Stimulated activated naive B cell treated with anti-CD40 and anti-IgM and Interleukin-4, amounts not matched to agents 10 μg/mL and 1 μg/mL and 100 μg/mL, for 72 hours (primary cell): ENCODE data around the gene JSRP1.

ENCODE experiments used
- ATAC-seq, 2 donors: fragments of 150-1000 bp; cut with Tn5 transposase; replicated peaks; 2 replicates each; pipeline ENCODE4 v1.10.0; 2021; ENCODE audit warnings: moderate library complexity in 1 of 2
- DNase-seq: peaks from one replicate; pipeline ENCODE4 v3.0.0; 2021
- H3K27ac Mint-ChIP-seq: one replicate; pipeline ENCODE4 v1.8.0; 2022; ENCODE audit warnings: mild to moderate bottlenecking, mixed read lengths
- H3K27me3 Mint-ChIP-seq, 2 donors: one replicate each; pipeline ENCODE4 v1.8.0; 2022; ENCODE audit warnings: mixed read lengths in 2 of 2
- H3K36me3 Mint-ChIP-seq, 2 donors: one replicate each; pipeline ENCODE4 v1.8.0; 2022; ENCODE audit warnings: mixed read lengths in 2 of 2, mild to moderate bottlenecking in 1 of 2
- H3K4me1 Mint-ChIP-seq, 2 donors: one replicate each; pipeline ENCODE4 v1.8.0; 2022; ENCODE audit warnings: mixed read lengths in 2 of 2, mild to moderate bottlenecking in 1 of 2
- H3K4me3 Mint-ChIP-seq, 2 donors: one replicate each; pipeline ENCODE4 v1.8.0; 2022; ENCODE audit warnings: mild to moderate bottlenecking in 2 of 2, mixed read lengths in 2 of 2, moderate library complexity in 1 of 2
- H3K9me3 Mint-ChIP-seq, 2 donors: one replicate each; pipeline ENCODE4 v1.8.0; 2022; ENCODE audit warnings: mixed read lengths in 2 of 2, mild to moderate bottlenecking in 1 of 2

JSRP1 gene

DNA sequence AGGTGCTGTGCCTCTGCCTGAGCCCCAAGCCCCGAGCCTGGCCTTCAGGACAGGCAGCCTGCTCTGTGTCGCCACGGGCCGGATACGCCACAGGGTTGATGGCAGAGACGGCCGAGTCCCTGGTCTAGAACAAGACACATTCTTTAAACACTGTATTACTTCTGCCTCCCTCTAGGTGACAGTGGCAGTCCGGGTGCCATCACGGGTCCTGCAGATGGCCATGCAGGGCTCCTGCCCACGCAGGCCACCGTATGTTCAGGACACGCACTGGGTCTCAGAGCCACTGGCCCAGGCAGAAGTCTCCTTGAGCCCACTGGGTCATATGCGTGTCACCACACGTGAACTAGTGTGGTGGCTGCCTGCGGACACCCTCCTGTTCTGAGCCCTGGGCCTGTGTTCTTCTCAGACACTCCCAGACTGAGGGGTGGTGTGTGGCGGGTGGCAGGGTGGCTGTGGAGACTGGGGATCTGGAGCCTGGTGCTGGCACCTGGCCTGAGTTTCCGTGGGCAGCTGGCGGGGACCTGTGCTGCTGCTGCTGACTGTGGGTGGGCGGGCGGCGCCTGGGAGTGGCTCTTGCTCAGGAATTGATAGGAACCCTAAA is 24.5 kb downstream of the JSRP1 start:
- H3K27ac Mint-ChIP-seq: peak overlapping the region; percentile 80
- H3K36me3 Mint-ChIP-seq: peaks cover 54% of the 10 kb centered on the region in 2 donors
- ATAC-seq (no peak), DNase-seq (no peak)
- H3K27me3 Mint-ChIP-seq: no peaks in the 10 kb centered on the region
- H3K4me1 Mint-ChIP-seq: peaks cover 31 to 68% of the 10 kb centered on the region in 2 donors
- H3K4me3 Mint-ChIP-seq: no peak overlapping the region
- H3K9me3 Mint-ChIP-seq: no peaks in the 10 kb centered on the region

- H3K4me1 Mint-ChIP-seq: peaks cover 26 to 61% of the 10 kb centered on the region in 2 donors
- H3K27ac Mint-ChIP-seq: peak overlapping the region; percentile 80
- no peak for ATAC-seq
- no peak for DNase-seq
- H3K4me3 Mint-ChIP-seq: no peak overlapping the region
- peaks cover 50% of the 10 kb centered on the region in 2 donors for H3K36me3 Mint-ChIP-seq
- no peaks in the 10 kb centered on the region for H3K9me3 Mint-ChIP-seq
- no peaks in the 10 kb centered on the region for H3K27me3 Mint-ChIP-seq
These were observed 25.2 kb downstream of the JSRP1 start for GRCh38 chr19:2230807-2231533.

DNA sequence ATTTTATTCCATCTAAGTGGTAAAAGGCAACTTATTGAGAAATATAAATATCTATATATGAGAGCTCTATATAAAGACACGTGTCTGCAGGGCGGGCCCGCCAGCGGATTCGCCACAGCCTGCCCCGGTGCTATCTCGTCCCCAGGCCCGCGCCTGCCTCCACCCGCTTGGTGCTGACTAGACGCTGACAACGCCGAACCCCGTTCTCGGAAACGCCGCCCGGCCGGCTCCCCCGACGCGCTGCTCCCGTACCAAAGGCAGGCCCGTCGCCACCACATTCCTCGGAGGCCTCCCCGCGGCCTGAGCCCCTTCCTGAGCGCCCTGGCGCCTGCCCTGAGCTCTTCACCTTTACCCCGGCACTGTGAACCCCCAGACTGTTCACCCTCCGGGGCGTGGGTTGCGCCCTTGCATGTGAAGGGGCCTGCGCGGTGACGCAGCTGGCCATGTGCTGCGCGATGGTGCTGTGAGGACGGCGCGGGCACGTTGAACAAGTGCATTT is 26.1 kb downstream of the JSRP1 start:
- no peak for ATAC-seq
- Mint-ChIP-seq H3K27me3 (no peaks in the 10 kb centered on the region), H3K27ac (peak overlapping the region; percentile 54), H3K9me3 (no peaks in the 10 kb centered on the region), H3K36me3 (peaks cover 54% of the 10 kb centered on the region in 2 donors), H3K4me3 (no peak overlapping the region), H3K4me1 (peaks cover 25 to 57% of the 10 kb centered on the region in 2 donors)
- DNase-seq: no peak

GRCh38 chr19:2229103-2230032 is 26.8 kb downstream of the JSRP1 start:
- peak overlapping the region in 1 of 2 donors; percentile 13 for H3K4me3 Mint-ChIP-seq

DNA sequence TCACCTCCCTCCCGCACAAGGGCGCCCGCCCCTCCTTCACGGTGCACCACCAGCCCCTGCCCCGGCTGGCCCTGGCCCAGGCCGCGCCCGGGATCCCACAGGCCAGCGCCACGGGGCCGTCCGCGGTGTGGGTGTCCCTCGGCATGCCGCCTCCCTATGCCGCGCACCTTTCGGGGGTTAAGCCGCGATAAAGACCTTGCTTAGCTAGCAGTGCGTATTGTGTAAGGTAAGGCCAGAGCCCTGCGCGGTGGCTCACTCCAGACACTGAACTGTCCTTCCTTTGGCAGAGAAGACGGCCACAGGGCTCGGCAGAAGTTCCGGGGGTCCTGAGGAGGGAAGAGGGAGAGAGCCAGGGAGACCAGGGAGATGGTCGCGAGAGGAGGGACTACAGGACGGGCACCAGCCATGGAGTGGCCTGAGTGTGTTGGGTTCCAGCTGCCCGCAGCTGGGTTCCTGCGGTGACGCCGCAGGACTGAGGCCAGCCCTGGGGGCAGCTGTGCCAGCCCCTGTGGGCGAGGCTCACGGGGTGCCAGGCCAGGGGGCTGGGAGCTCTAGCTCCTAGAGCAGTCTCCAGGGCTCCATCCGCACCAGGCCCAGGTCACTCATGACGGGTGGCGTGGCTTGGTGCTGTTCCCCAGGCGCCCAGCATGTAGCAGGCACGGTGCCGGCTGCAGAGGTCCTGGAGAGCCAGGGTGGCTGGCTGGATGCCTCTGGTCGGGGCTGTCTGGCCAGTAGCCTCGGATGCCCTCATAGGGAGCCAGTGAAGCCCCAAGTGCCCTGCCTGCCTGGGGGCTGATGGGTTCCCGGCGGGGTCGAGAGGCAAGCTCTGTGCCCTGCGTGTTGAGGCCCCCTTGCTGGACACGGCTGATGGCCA is 27.8 kb downstream of the JSRP1 start:
- H3K36me3 Mint-ChIP-seq: peaks cover 59 to 60% of the 10 kb centered on the region in 2 donors
- peak overlapping the region in 1 of 2 donors; percentile 13 for H3K4me3 Mint-ChIP-seq
- H3K27ac Mint-ChIP-seq: peak overlapping the region; percentile 89
- peaks cover 23 to 56% of the 10 kb centered on the region in 2 donors for H3K4me1 Mint-ChIP-seq
- H3K9me3 Mint-ChIP-seq: no peaks in the 10 kb centered on the region
- no peak for DNase-seq
- no peaks in the 10 kb centered on the region for H3K27me3 Mint-ChIP-seq
- ATAC-seq: no peak

More at GRCh38 chr19:2229103-2230032, 26.8 kb downstream of the JSRP1 start:
- ATAC-seq: no peak
- Mint-ChIP-seq H3K27ac (peak overlapping the region; percentile 89), H3K4me1 (peaks cover 24 to 56% of the 10 kb centered on the region in 2 donors), H3K36me3 (peaks cover 58 to 61% of the 10 kb centered on the region in 2 donors), H3K9me3 (no peaks in the 10 kb centered on the region), H3K27me3 (no peaks in the 10 kb centered on the region)
- DNase-seq: no peak

- Mint-ChIP-seq H3K36me3 (peaks cover 59 to 60% of the 10 kb centered on the region in 2 donors), H3K27ac (peak overlapping the region; percentile 20), H3K27me3 (no peaks in the 10 kb centered on the region), H3K4me1 (peaks cover 25 to 54% of the 10 kb centered on the region in 2 donors), H3K4me3 (no peak overlapping the region), H3K9me3 (no peaks in the 10 kb centered on the region)
- ATAC-seq (no peak), DNase-seq (no peak)
These were observed 28.6 kb downstream of the JSRP1 start for GRCh38 chr19:2227415-2228156.

DNA sequence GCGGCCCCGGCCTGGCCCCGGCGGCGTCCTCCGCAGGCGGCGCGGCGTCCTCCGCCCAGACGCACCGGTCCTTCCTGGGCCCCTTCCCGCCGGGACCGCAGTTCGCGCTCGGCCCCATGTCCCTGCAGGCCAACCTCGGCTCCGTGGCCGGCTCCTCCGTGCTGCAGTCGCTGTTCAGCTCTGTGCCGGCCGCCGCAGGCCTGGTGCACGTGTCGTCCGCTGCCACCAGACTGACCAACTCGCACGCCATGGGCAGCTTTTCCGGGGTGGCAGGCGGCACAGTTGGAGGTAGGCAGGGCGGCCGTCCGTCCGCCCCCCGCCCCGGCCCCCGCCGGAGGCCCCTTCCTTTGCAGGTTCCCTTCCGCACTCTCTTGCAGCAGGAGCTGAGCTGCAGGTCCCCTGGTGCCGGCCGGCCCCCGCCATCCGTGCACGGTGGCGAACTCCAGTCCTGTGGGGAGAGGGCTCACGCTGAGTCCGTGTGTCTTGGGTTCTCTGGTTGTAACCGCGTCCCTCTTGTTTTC is 29.3 kb downstream of the JSRP1 start:
- H3K9me3 Mint-ChIP-seq: no peaks in the 10 kb centered on the region
- DNase-seq (no peak), ATAC-seq (no peak)
- H3K27ac Mint-ChIP-seq: no peak overlapping the region
- peaks cover 25 to 56% of the 10 kb centered on the region in 2 donors for H3K4me1 Mint-ChIP-seq
- H3K27me3 Mint-ChIP-seq: no peaks in the 10 kb centered on the region
- H3K4me3 Mint-ChIP-seq: no peak overlapping the region
- H3K36me3 Mint-ChIP-seq: peaks cover 57 to 60% of the 10 kb centered on the region in 2 donors

- H3K9me3 Mint-ChIP-seq: no peaks in the 10 kb centered on the region
- H3K4me1 Mint-ChIP-seq: peaks cover 25 to 58% of the 10 kb centered on the region in 2 donors
- no peak overlapping the region for H3K4me3 Mint-ChIP-seq
- peaks cover 55 to 58% of the 10 kb centered on the region in 2 donors for H3K36me3 Mint-ChIP-seq
- H3K27ac Mint-ChIP-seq: peak overlapping the region; percentile 22
- DNase-seq (no peak), ATAC-seq (no peak)
- no peaks in the 10 kb centered on the region for H3K27me3 Mint-ChIP-seq
These were observed 30.0 kb downstream of the JSRP1 start for GRCh38 chr19:2226051-2226839.

GRCh38 chr19:2225415-2226050 is 30.7 kb downstream of the JSRP1 start:
- H3K9me3 Mint-ChIP-seq: no peaks in the 10 kb centered on the region
- H3K36me3 Mint-ChIP-seq: peaks cover 56 to 58% of the 10 kb centered on the region in 2 donors
- peak overlapping the region in 1 of 2 donors; percentile 32 for H3K4me3 Mint-ChIP-seq
- peak overlapping the region; percentile 22 for H3K27ac Mint-ChIP-seq
- ATAC-seq (no peak), DNase-seq (no peak)
- H3K4me1 Mint-ChIP-seq: peaks cover 23 to 61% of the 10 kb centered on the region in 2 donors
- no peaks in the 10 kb centered on the region for H3K27me3 Mint-ChIP-seq

GRCh38 chr19:2224754-2225349 is 31.4 kb downstream of the JSRP1 start:
- Mint-ChIP-seq H3K4me1 (peaks cover 23 to 59% of the 10 kb centered on the region in 2 donors), H3K27me3 (no peaks in the 10 kb centered on the region), H3K9me3 (no peaks in the 10 kb centered on the region), H3K36me3 (peaks cover 59 to 61% of the 10 kb centered on the region in 2 donors), H3K4me3 (no peak overlapping the region), H3K27ac (peak overlapping the region; percentile 65)
- ATAC-seq (no peak), DNase-seq (no peak)

- peak; percentile 95 to 97 for ATAC-seq
These were observed 32.3 kb downstream of the JSRP1 start for GRCh38 chr19:2223959-2224358.

More at GRCh38 chr19:2223959-2224358, 32.3 kb downstream of the JSRP1 start:
- Mint-ChIP-seq H3K4me1 (peaks cover 23 to 52% of the 10 kb centered on the region in 2 donors), H3K4me3 (peak overlapping the region; percentile 34 to 70), H3K36me3 (peaks cover 57 to 62% of the 10 kb centered on the region in 2 donors), H3K27me3 (no peaks in the 10 kb centered on the region), H3K27ac (peak overlapping the region; percentile 96), H3K9me3 (no peaks in the 10 kb centered on the region)
- peak; percentile 75 for DNase-seq
